Hematopoietic multipotent progenitor cell treated with erythropoietin and hydrocortisone succinate and interleukin-3 and kit ligand, for 15 days (in vitro differentiated cells): ENCODE data around the gene ADAMTS13.
A peak's percentile ranks its signal among the peaks of the same experiment; 100 is the strongest.

Experiments
- DNase-seq: peaks from one replicate; pipeline ENCODE4 v3.0.0-alpha.2; 2015; ENCODE audit warnings: low spot score

Gene ADAMTS13

GRCh38 chr9:133454943-133455673 is 32.9 kb downstream of the ADAMTS13 start:
- no peak for DNase-seq

- DNase-seq = no peak
These were observed 33.8 kb downstream of the ADAMTS13 start for GRCh38 chr9:133455936-133456335.

- DNase-seq = no peak
These were observed 34.2 kb downstream of the ADAMTS13 start for GRCh38 chr9:133456409-133456808.

- no peak for DNase-seq
These were observed 35.1 kb downstream of the ADAMTS13 start for GRCh38 chr9:133457233-133457632.

GRCh38 chr9:133457748-133458147 is 35.6 kb downstream of the ADAMTS13 start:
- no peak for DNase-seq

GRCh38 chr9:133458643-133459312 is 36.6 kb downstream of the ADAMTS13 start:
- DNase-seq = no peak

- peak; percentile 91 for DNase-seq
These were observed 37.6 kb downstream of the ADAMTS13 start, which contains the start of gene CACFD1 for GRCh38 chr9:133459476-133460404. TSS of gene CACFD1 (plus strand) at chr9:133459978. CDS start at chr9:133460067, 89 bp downstream.

- no peak for DNase-seq
These were observed 38.4 kb downstream of the ADAMTS13 start for GRCh38 chr9:133460405-133461175.

- DNase-seq = no peak
These were observed 39.8 kb downstream of the ADAMTS13 start for GRCh38 chr9:133461975-133462374.

GRCh38 chr9:133463234-133463863 is 41.2 kb downstream of the ADAMTS13 start:
- DNase-seq = no peak

GRCh38 chr9:133463864-133464615 is 41.9 kb downstream of the ADAMTS13 start:
- DNase-seq = no peak

GRCh38 chr9:133464638-133465037 is 42.5 kb downstream of the ADAMTS13 start:
- DNase-seq = no peak

GRCh38 chr9:133465984-133466383 is 43.8 kb downstream of the ADAMTS13 start:
- no peak for DNase-seq

- no peak for DNase-seq
These were observed 44.9 kb downstream of the ADAMTS13 start for GRCh38 chr9:133467101-133467500.

GRCh38 chr9:133468374-133468773 is 46.2 kb downstream of the ADAMTS13 start:
- DNase-seq = no peak

GRCh38 chr9:133468777-133469421 is 46.7 kb downstream of the ADAMTS13 start:
- no peak for DNase-seq

- no peak for DNase-seq
These were observed 48.3 kb downstream of the ADAMTS13 start for GRCh38 chr9:133470427-133470924.

- DNase-seq = no peak
These were observed 48.8 kb downstream of the ADAMTS13 start for GRCh38 chr9:133470988-133471387.

GRCh38 chr9:133471551-133472276 is 49.5 kb downstream of the ADAMTS13 start:
- no peak for DNase-seq
